ENCODE results near the gene TLE4.

TLE4 gene

DNA sequence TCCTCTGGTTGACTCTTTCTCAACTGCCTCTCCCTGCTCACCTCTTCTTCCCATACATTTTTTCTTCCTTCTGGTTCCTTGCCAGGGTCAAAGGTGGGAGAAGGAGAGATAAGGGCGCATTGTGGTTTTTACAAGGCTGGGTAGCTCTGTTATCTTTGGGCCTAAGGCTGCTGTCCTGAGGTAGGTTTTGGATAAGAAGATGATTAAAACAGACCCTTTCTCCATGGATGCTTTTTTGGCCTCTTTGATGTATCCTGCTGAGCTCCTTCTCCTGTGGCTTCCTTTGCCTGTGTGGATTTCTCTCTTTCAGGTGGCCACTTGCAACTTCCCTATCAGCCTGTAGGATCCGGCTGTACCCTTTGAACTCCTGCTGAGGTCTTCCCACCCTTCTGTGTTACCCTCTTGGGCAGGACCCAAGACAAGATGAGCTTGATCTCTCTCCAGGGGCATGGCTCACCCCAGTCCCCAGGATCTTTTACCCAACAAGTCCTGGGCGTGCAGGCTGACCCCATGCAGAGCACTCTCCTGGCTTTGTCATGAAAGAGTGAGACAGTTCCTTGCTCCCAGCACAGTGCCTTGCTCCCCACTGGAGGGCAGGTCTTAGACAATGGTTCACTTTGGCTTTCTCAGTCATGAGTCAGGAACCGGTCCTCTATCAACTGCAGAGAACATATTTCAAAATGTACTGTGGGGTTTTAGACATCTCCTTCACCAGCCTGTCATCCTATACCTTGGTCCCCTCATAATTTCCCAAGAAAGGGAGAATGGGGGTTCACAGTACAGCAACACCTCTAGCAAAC lies 197.9 kb downstream of the TLE4 start:
- H3K4me3 ChIP-seq: no peak overlapping the region
- H3K4me2 ChIP-seq: no peak overlapping the region
- no peaks in the 10 kb centered on the region for H4K20me1 ChIP-seq
- H3K9ac ChIP-seq: no peak overlapping the region
- peaks cover 0 to 8% (median 0%) of the 10 kb centered on the region in 10 experiments; a peak in 2 of 20 replicates for H3K4me1 ChIP-seq
- no peak for TF ChIP-seq Cebpa-rat (IDR thresholded peaks at IDR 0.05)
- no peaks in the 10 kb centered on the region for H3K36me3 ChIP-seq
- H3K27ac ChIP-seq: no peak overlapping the region
- no peaks in the 10 kb centered on the region for H3K27me3 ChIP-seq
- peaks cover 0 to 24% (median 5%) of the 10 kb centered on the region in 11 experiments; a peak in 8 of 22 replicates for H3K9me3 ChIP-seq (replicated peaks in 1 of 11)

DNA sequence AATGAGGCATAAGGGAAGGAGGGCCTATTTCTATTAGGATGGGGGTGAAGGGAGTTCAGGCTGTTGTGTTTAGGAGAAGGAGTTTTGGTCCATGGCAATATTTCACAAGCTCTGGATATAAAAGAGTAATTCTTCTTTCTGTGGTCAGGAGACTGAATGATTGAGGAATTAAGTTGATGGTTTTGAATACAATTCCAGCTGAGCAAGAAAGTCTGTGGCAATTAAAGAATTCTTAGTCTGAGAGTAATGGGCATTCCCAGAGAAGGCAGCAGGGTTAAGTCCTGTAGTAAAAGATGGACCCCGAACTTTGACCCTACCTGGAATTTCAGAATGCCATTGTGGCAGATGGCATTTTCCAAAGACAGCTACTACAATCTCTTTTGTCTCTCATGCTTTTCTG lies 202.6 kb downstream of the TLE4 start:
- no peak overlapping the region for H3K4me2 ChIP-seq
- no peaks in the 10 kb centered on the region for H4K20me1 ChIP-seq
- TF ChIP-seq Cebpa-rat (IDR thresholded peaks at IDR 0.05): no peak
- H3K4me1 ChIP-seq: no peaks in the 10 kb centered on the region
- peaks cover 0 to 18% (median 0%) of the 10 kb centered on the region in 11 experiments; a peak in 8 of 22 replicates for H3K9me3 ChIP-seq (replicated peaks in 1 of 11)
- H3K36me3 ChIP-seq: no peaks in the 10 kb centered on the region
- H3K27me3 ChIP-seq: no peaks in the 10 kb centered on the region
- H3K27ac ChIP-seq: no peak overlapping the region
- H3K9ac ChIP-seq: no peak overlapping the region
- H3K4me3 ChIP-seq: no peak overlapping the region
